ENCODE measurements around the gene RUVBL2. TPM values are rescaled to one million over a fixed set of nuclear protein-coding genes. Genes with fewer than 3 reads are reported as not detected.

The RUVBL2 gene
- polyA plus RNA-seq, 1 donor from 2014 or later = 184 TPM

- Histone ChIP-seq H3K9me2 (ENCODE audit: insufficient read depth, low read length) (no peaks in the 10 kb centered on the region), H3K36me3 (ENCODE audit: insufficient read depth, low read length) (no peaks in the 10 kb centered on the region), H3F3A (ENCODE audit: insufficient read depth, low read length, poor library complexity, severe bottlenecking) (no peaks in the 10 kb centered on the region), H3K4me3 (ENCODE audit: low read length) (no peak overlapping the region), H2AFZ (ENCODE audit: low read depth, low read length) (no peak overlapping the region), H3K27me3 (ENCODE audit: insufficient read depth, low read depth, low read length) (no peaks in the 10 kb centered on the region), H3K9me3 (ENCODE audit: low read length) (no peaks in the 10 kb centered on the region), H3K79me2 (replicated peaks; ENCODE audit: insufficient read depth, low read length) (peaks cover 9% of the 10 kb centered on the region), H3K9ac (ENCODE audit: low read length) (no peak overlapping the region), H3K4me2 (ENCODE audit: low read length) (no peak overlapping the region), H4K20me1 (ENCODE audit: insufficient read depth) (no peaks in the 10 kb centered on the region), H3K27ac (ENCODE audit: low read length) (no peak overlapping the region)
- TF ChIP-seq TAF1 (IDR thresholded peaks at IDR 0.05; ENCODE audit: low read depth) = no peak
- no peak for TF ChIP-seq EZH2 (IDR thresholded peaks at IDR 0.05; ENCODE audit: borderline replicate concordance, insufficient read depth, low read length, poor library complexity, severe bottlenecking)
- TF ChIP-seq SMC3 (conservative IDR thresholded peaks at IDR 0.05; ENCODE audit: poor library complexity) = no peak
- no peak for TF ChIP-seq POLR2AphosphoS5 (IDR thresholded peaks at IDR 0.05)
- no peak for TF ChIP-seq EP300 (conservative IDR thresholded peaks at IDR 0.05; ENCODE audit: poor library complexity, severe bottlenecking)
- TF ChIP-seq CTCF (IDR thresholded peaks at IDR 0.05; ENCODE audit: poor library complexity, severe bottlenecking) = no peak
- no peak for TF ChIP-seq RAD21 (conservative IDR thresholded peaks at IDR 0.05)
- TF ChIP-seq REST (IDR thresholded peaks at IDR 0.05; ENCODE audit: borderline replicate concordance) = no peak
- no peak for TF ChIP-seq MXI1 (conservative IDR thresholded peaks at IDR 0.05; ENCODE audit: poor library complexity, severe bottlenecking)
These were observed 34.1 kb upstream of the RUVBL2 start for GRCh38 chr19:48959341-48960239.

- H3F3A ChIP-seq (ENCODE audit: insufficient read depth, low read length, poor library complexity, severe bottlenecking) = no peaks in the 10 kb centered on the region
- H4K20me1 ChIP-seq (ENCODE audit: insufficient read depth) = no peaks in the 10 kb centered on the region
- no peak overlapping the region for H3K27ac ChIP-seq (ENCODE audit: low read length)
These were observed 32.5 kb upstream of the RUVBL2 start for GRCh38 chr19:48961051-48961649.

More at GRCh38 chr19:48961051-48961649, 32.5 kb upstream of the RUVBL2 start:
- Histone ChIP-seq H3K36me3 (ENCODE audit: insufficient read depth, low read length) (no peaks in the 10 kb centered on the region), H2AFZ (ENCODE audit: low read depth, low read length) (no peak overlapping the region), H3K9me2 (ENCODE audit: insufficient read depth, low read length) (no peaks in the 10 kb centered on the region), H3K4me2 (ENCODE audit: low read length) (no peak overlapping the region), H3K9me3 (ENCODE audit: low read length) (no peaks in the 10 kb centered on the region), H3K4me3 (ENCODE audit: low read length) (no peak overlapping the region), H3K27me3 (ENCODE audit: insufficient read depth, low read depth, low read length) (no peaks in the 10 kb centered on the region), H3K9ac (ENCODE audit: low read length) (no peak overlapping the region), H3K79me2 (replicated peaks; ENCODE audit: insufficient read depth, low read length) (peaks cover 2% of the 10 kb centered on the region)
- TF ChIP-seq POLR2AphosphoS5 (IDR thresholded peaks at IDR 0.05) (no peak), TAF1 (IDR thresholded peaks at IDR 0.05; ENCODE audit: low read depth) (no peak), EZH2 (IDR thresholded peaks at IDR 0.05; ENCODE audit: borderline replicate concordance, insufficient read depth, low read length, poor library complexity, severe bottlenecking) (no peak), REST (IDR thresholded peaks at IDR 0.05; ENCODE audit: borderline replicate concordance) (no peak), EP300 (conservative IDR thresholded peaks at IDR 0.05; ENCODE audit: poor library complexity, severe bottlenecking) (no peak), CTCF (IDR thresholded peaks at IDR 0.05; ENCODE audit: poor library complexity, severe bottlenecking) (no peak), MXI1 (conservative IDR thresholded peaks at IDR 0.05; ENCODE audit: poor library complexity, severe bottlenecking) (no peak), RAD21 (conservative IDR thresholded peaks at IDR 0.05) (no peak), SMC3 (conservative IDR thresholded peaks at IDR 0.05; ENCODE audit: poor library complexity) (no peak)

Measured in neural cell (in vitro differentiated cells).